Gastrocnemius medialis (tissue), 4 donors: ENCODE measurements around the gene RNF14. TPM values are rescaled to one million over a fixed set of nuclear protein-coding genes. Genes with fewer than 3 reads are reported as not detected.

Experiments used
- ATAC-seq, 2 donors: fragments of 150-250 bp; one replicate each; pipeline ENCODE4 v1.9.1; 2016
- DNase-seq, 2 donors: peaks; one replicate each; pipeline ENCODE4 v3.0.0-alpha.2; 2019
- H3K27ac ChIP-seq, 4 donors: fragments of 200-600 bp; sonication (generic); 1 replicate in 1 of 4; 2 replicates in 3 of 4; pipeline ENCODE4 v1.5.1; 2016 to 2018; ENCODE audit warnings: mild to moderate bottlenecking in 2 of 4, moderate library complexity in 1 of 4
- H3K27me3 ChIP-seq, 3 donors: fragments of 200-600 bp; sonication (generic) in 2 of 3; 1 replicate in 1 of 3; 2 replicates in 2 of 3; pipeline versions ENCODE4 v1.5.1 to v1.6.0; 2016 to 2019; ENCODE audit warnings: mild to moderate bottlenecking in 1 of 3, moderate library complexity in 1 of 3
- H3K36me3 ChIP-seq, 2 donors: fragments of 200-600 bp; sonication (generic) in 1 of 2; one replicate each; pipeline ENCODE4 v1.5.1; 2017 to 2018
- H3K4me1 ChIP-seq, 2 donors: fragments of 200-600 bp; sonication (generic) in 1 of 2; one replicate each; pipeline ENCODE4 v1.5.1; 2016 to 2017; ENCODE audit warnings: mild to moderate bottlenecking in 2 of 2
- H3K4me3 ChIP-seq, 4 donors: fragments of 200-600 bp; sonication (generic) in 3 of 4; 1 replicate in 1 of 4; 2 replicates in 3 of 4; pipeline ENCODE4 v1.5.1; 2016 to 2019; ENCODE audit warnings: mild to moderate bottlenecking in 2 of 4
- H3K9me3 ChIP-seq, 3 donors: fragments of 200-600 bp; sonication (generic) in 2 of 3; 1 replicate in 1 of 3; 2 replicates in 2 of 3; pipeline ENCODE4 v1.5.1; 2016 to 2019
- CTCF ChIP-seq, 5 experiments: fragments of 450-650 bp in 3 of 5; fragments of 200-600 bp in 2 of 5; sonication (generic) in 2 of 5; IDR thresholded peaks in 4 of 5; conservative IDR thresholded peaks in 1 of 5; 1 replicate in 4 of 5; 2 replicates in 1 of 5; pipeline ENCODE4 v1.5.1; 2016 to 2019; ENCODE audit warnings: antibody characterized with exemption in 5 of 5, mild to moderate bottlenecking in 3 of 5, moderate library complexity in 3 of 5
- POLR2A ChIP-seq, 2 donors: fragments of 450-650 bp; IDR thresholded peaks; one replicate each; pipeline ENCODE4 v1.6.1; 2017; ENCODE audit warnings: antibody characterized with exemption in 2 of 2, mild to moderate bottlenecking in 2 of 2, moderate library complexity in 2 of 2
- in situ Hi-C, 4 donors: fragments of 200-750 bp; cut with MboI; loops; one replicate each; pipeline versions ENCODE4 v1.15.0 to v1.8.0; 2017; ENCODE audit warnings: low sequenced_read_pairs in 4 of 4
- intact Hi-C: fragments of 100-400 bp; cut with DNase I; formaldehyde crosslinking; loops from one replicate; pipeline ENCODE4 v1.15.1; 2023; ENCODE audit warnings: low total_unique reads
- total RNA-seq, 4 donors: library from RNA; depleted of rRNA; stranded (reverse); fragments of >200 nt; gene quantifications; one replicate each; pipeline versions ENCODE4 v1.1.0 to v1.2.3, GENCODE V29; 2016

The RNF14 gene
- total RNA-seq, 4 donors from 2014 or later, result 71.4 to 107 (median 84.5) TPM

GRCh38 chr5:141976176-141976575 lies 7.3 kb downstream of the RNF14 start:
- peaks cover 30 to 37% of the 10 kb centered on the region in 2 donors for H3K4me1 ChIP-seq
- DNase-seq (no peak), ATAC-seq (no peak)
- TF ChIP-seq POLR2A (IDR thresholded peaks at IDR 0.05) (no peak), CTCF (IDR thresholded peaks at IDR 0.05 in 4 of 5, conservative IDR thresholded peaks at IDR 0.05 in 1 of 5) (no peak)
- H3K4me3 ChIP-seq, result no peak overlapping the region
- peaks cover 0 to 76% of the 10 kb centered on the region in 2 donors for H3K36me3 ChIP-seq
- H3K9me3 ChIP-seq, result no peaks in the 10 kb centered on the region
- in situ Hi-C loops (loop anchor here in 1 of 4 donors (25.0 kb wide), 1 partner anchor 586 kb away; no protein-coding TSS in a partner anchor), intact Hi-C loops (no loop called here)
- H3K27ac ChIP-seq, result no peak overlapping the region
- no peaks in the 10 kb centered on the region for H3K27me3 ChIP-seq

GRCh38 chr5:141978389-141978788 lies 9.5 kb downstream of the RNF14 start:
- Histone ChIP-seq H3K9me3 (no peaks in the 10 kb centered on the region), H3K36me3 (peaks cover 0 to 85% of the 10 kb centered on the region in 2 donors), H3K4me1 (peaks cover 29 to 37% of the 10 kb centered on the region in 2 donors), H3K27me3 (no peaks in the 10 kb centered on the region), H3K4me3 (no peak overlapping the region), H3K27ac (no peak overlapping the region)
- intact Hi-C loops (no loop called here), in situ Hi-C loops (loop anchor here in 1 of 4 donors (25.0 kb wide), 1 partner anchor 584 kb away; no protein-coding TSS in a partner anchor)
- TF ChIP-seq CTCF (IDR thresholded peaks at IDR 0.05 in 4 of 5, conservative IDR thresholded peaks at IDR 0.05 in 1 of 5) (no peak), POLR2A (IDR thresholded peaks at IDR 0.05) (no peak)
- ATAC-seq, result no peak
- DNase-seq, result no peak

GRCh38 chr5:141982626-141983025 lies 13.7 kb downstream of the RNF14 start:
- in situ Hi-C loops (loop anchor here in 1 of 4 donors (25.0 kb wide), 1 partner anchor 580 kb away; no protein-coding TSS in a partner anchor), intact Hi-C loops (no loop called here)
- no peak overlapping the region for H3K27ac ChIP-seq
- H3K9me3 ChIP-seq, result no peaks in the 10 kb centered on the region
- H3K4me1 ChIP-seq, result peaks cover 7 to 12% of the 10 kb centered on the region in 2 donors
- peaks cover 8 to 96% of the 10 kb centered on the region in 2 donors for H3K36me3 ChIP-seq
- no peak for TF ChIP-seq CTCF (IDR thresholded peaks at IDR 0.05 in 4 of 5, conservative IDR thresholded peaks at IDR 0.05 in 1 of 5)
- TF ChIP-seq POLR2A (IDR thresholded peaks at IDR 0.05), result no peak
- no peak for ATAC-seq
- no peaks in the 10 kb centered on the region for H3K27me3 ChIP-seq
- H3K4me3 ChIP-seq, result no peak overlapping the region
- no peak for DNase-seq

- H3K27me3 ChIP-seq, result no peaks in the 10 kb centered on the region
- intact Hi-C loops, result no loop called here
- in situ Hi-C loops, result loop anchor here in 1 of 4 donors (25.0 kb wide), 1 partner anchor 576 kb away; no protein-coding TSS in a partner anchor
Observed at GRCh38 chr5:141986072-141986471, 17.2 kb downstream of the RNF14 start.

More at GRCh38 chr5:141986072-141986471, 17.2 kb downstream of the RNF14 start:
- peaks cover 8 to 83% of the 10 kb centered on the region in 2 donors for H3K36me3 ChIP-seq
- no peaks in the 10 kb centered on the region for H3K4me1 ChIP-seq
- H3K4me3 ChIP-seq, result no peak overlapping the region
- no peak overlapping the region for H3K27ac ChIP-seq
- DNase-seq (no peak), ATAC-seq (no peak)
- no peaks in the 10 kb centered on the region for H3K9me3 ChIP-seq
- TF ChIP-seq CTCF (IDR thresholded peaks at IDR 0.05 in 4 of 5, conservative IDR thresholded peaks at IDR 0.05 in 1 of 5) (no peak), POLR2A (IDR thresholded peaks at IDR 0.05) (no peak)
